ENCODE data around the gene PRRG4.

The PRRG4 gene

GRCh38 chr11:32839308-32839707, 9.6 kb downstream of the PRRG4 start:
- no peak for TF ChIP-seq EZH2 (IDR thresholded peaks at IDR 0.05)
- no peak for TF ChIP-seq FOXP2 (optimal IDR thresholded peaks at IDR 0.05; ENCODE audit: control extremely low read depth, extremely low read length, insufficient read depth)
- TF ChIP-seq POLR2AphosphoS5 (IDR thresholded peaks at IDR 0.05; ENCODE audit: borderline replicate concordance, low read depth, low read length): no peak
- DNase-seq (ENCODE audit: low read depth, low spot score): no peak
- H3K9me3 ChIP-seq (ENCODE audit: low read depth, low read length): no peaks in the 10 kb centered on the region
- no peak overlapping the region for H3K4me3 ChIP-seq
- no peaks in the 10 kb centered on the region for H3K36me3 ChIP-seq (ENCODE audit: insufficient read depth, low read length)
- H3K9ac ChIP-seq (ENCODE audit: insufficient read length): no peak overlapping the region
- no peak overlapping the region for H3K27ac ChIP-seq

DNA sequence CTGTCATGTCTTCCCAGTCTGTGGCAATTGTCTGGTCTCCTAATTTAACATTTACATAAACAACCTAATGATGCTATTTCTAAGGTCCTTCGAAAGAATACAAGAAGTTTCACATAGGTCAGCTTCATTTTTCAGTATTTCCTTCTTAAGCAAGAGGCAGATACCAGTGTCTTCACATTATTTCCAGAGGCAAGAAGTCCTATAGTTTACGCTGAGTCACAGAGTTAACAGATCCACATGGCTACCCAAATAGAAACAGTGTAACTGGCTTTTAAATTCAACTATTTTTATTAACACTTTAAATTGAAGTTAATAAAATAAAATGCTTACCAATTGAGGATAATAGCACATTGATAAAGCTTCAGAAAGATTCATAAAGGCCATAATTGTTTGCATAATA, 10.9 kb downstream of the PRRG4 start:
- H3K9ac ChIP-seq (ENCODE audit: insufficient read length): no peak overlapping the region
- H3K9me3 ChIP-seq (ENCODE audit: low read depth, low read length): no peaks in the 10 kb centered on the region
- H3K36me3 ChIP-seq (ENCODE audit: insufficient read depth, low read length): no peaks in the 10 kb centered on the region
- DNase-seq (ENCODE audit: low read depth, low spot score): no peak
- no peak overlapping the region for H3K4me3 ChIP-seq
- no peak for TF ChIP-seq POLR2AphosphoS5 (IDR thresholded peaks at IDR 0.05; ENCODE audit: borderline replicate concordance, low read depth, low read length)
- TF ChIP-seq FOXP2 (optimal IDR thresholded peaks at IDR 0.05; ENCODE audit: control extremely low read depth, extremely low read length, insufficient read depth): no peak
- TF ChIP-seq EZH2 (IDR thresholded peaks at IDR 0.05): no peak
- H3K27ac ChIP-seq: no peak overlapping the region

GRCh38 chr11:32843544-32843943, 13.8 kb downstream of the PRRG4 start:
- H3K9me3 ChIP-seq (ENCODE audit: low read depth, low read length): no peaks in the 10 kb centered on the region
- H3K4me3 ChIP-seq: no peak overlapping the region
- H3K9ac ChIP-seq (ENCODE audit: insufficient read length): no peak overlapping the region
- no peak for DNase-seq (ENCODE audit: low read depth, low spot score)
- TF ChIP-seq POLR2AphosphoS5 (IDR thresholded peaks at IDR 0.05; ENCODE audit: borderline replicate concordance, low read depth, low read length): no peak
- TF ChIP-seq FOXP2 (optimal IDR thresholded peaks at IDR 0.05; ENCODE audit: control extremely low read depth, extremely low read length, insufficient read depth): no peak
- no peak for TF ChIP-seq EZH2 (IDR thresholded peaks at IDR 0.05)
- H3K36me3 ChIP-seq (ENCODE audit: insufficient read depth, low read length): no peaks in the 10 kb centered on the region
- H3K27ac ChIP-seq: no peak overlapping the region

DNA sequence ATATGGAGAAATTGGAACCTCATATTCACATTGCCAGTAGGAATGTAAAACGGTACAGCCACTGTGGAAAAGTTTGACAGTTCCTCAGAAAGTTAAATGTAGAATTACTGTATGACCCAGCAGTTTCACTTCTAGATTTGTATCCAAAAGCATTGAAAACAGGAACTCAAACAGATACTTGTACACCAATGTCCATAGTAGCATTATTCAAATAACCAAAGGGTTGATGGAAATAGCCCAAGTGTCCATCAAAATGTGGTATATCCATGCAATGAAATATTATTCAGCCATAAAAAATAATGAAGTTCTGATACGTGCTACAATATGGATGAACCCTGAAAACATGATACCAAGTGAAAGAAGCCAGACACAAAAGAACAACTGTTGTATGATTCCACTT, 17.8 kb downstream of the PRRG4 start:
- Histone ChIP-seq H3K9ac (ENCODE audit: insufficient read length) (no peak overlapping the region), H3K9me3 (ENCODE audit: low read depth, low read length) (no peaks in the 10 kb centered on the region), H3K4me3 (no peak overlapping the region), H3K36me3 (ENCODE audit: insufficient read depth, low read length) (no peaks in the 10 kb centered on the region), H3K27ac (no peak overlapping the region)
- TF ChIP-seq EZH2 (IDR thresholded peaks at IDR 0.05): no peak
- no peak for TF ChIP-seq FOXP2 (optimal IDR thresholded peaks at IDR 0.05; ENCODE audit: control extremely low read depth, extremely low read length, insufficient read depth)
- TF ChIP-seq POLR2AphosphoS5 (IDR thresholded peaks at IDR 0.05; ENCODE audit: borderline replicate concordance, low read depth, low read length): no peak
- DNase-seq (ENCODE audit: low read depth, low spot score): no peak

- DNase-seq (ENCODE audit: low read depth, low spot score): no peak
- H3K27ac ChIP-seq: no peak overlapping the region
- no peak overlapping the region for H3K4me3 ChIP-seq
- TF ChIP-seq EZH2 (IDR thresholded peaks at IDR 0.05) (no peak), FOXP2 (optimal IDR thresholded peaks at IDR 0.05; ENCODE audit: control extremely low read depth, extremely low read length, insufficient read depth) (no peak), POLR2AphosphoS5 (IDR thresholded peaks at IDR 0.05; ENCODE audit: borderline replicate concordance, low read depth, low read length) (no peak)
- no peaks in the 10 kb centered on the region for H3K36me3 ChIP-seq (ENCODE audit: insufficient read depth, low read length)
- no peak overlapping the region for H3K9ac ChIP-seq (ENCODE audit: insufficient read length)
- no peaks in the 10 kb centered on the region for H3K9me3 ChIP-seq (ENCODE audit: low read depth, low read length)
Observed at GRCh38 chr11:32849761-32850160, 20.0 kb downstream of the PRRG4 start.

DNA sequence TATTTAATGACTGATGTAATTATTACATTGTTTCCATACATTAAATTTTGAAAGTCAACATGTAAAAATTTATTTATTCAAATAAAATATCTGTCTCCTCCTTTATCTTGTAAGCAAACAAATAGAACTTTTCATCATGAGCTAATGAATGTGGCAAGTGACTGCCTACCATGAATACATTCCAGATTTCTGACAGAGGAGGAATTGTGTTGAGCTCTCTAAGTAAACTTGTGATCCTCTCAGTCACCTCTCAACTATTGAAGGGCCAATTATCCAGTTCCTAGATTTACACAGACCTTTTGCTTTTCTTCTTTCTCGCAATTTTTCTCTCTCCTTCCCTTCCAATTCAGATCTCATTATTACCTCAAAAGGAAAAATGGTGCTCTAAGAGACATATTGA, 21.5 kb downstream of the PRRG4 start:
- Histone ChIP-seq H3K9ac (ENCODE audit: insufficient read length) (no peak overlapping the region), H3K9me3 (ENCODE audit: low read depth, low read length) (no peaks in the 10 kb centered on the region), H3K4me3 (no peak overlapping the region), H3K36me3 (ENCODE audit: insufficient read depth, low read length) (no peaks in the 10 kb centered on the region), H3K27ac (no peak overlapping the region)
- no peak for DNase-seq (ENCODE audit: low read depth, low spot score)
- TF ChIP-seq EZH2 (IDR thresholded peaks at IDR 0.05) (no peak), POLR2AphosphoS5 (IDR thresholded peaks at IDR 0.05; ENCODE audit: borderline replicate concordance, low read depth, low read length) (no peak), FOXP2 (optimal IDR thresholded peaks at IDR 0.05; ENCODE audit: control extremely low read depth, extremely low read length, insufficient read depth) (no peak)

DNA sequence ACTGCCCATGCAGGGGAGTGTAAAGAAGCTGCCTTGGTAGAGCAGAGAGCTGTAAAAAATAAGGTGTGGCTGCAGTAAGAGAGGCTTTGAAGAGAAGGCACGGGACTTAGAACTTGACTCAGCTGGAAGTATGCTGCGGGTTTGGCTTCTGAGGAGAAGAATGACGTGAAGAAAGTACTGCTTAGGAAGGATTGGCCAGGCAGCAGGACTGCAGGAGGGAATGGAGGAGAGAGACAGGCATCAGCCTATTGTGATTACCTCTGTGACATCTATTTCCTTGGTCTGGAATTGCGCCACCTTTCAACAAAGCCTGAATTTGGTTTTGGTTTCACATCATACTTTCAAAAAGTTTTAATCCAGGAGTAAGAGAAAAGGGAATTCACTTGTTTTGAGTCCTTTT, 22.5 kb downstream of the PRRG4 start:
- Histone ChIP-seq H3K27ac (no peak overlapping the region), H3K9me3 (ENCODE audit: low read depth, low read length) (no peaks in the 10 kb centered on the region), H3K36me3 (ENCODE audit: insufficient read depth, low read length) (no peaks in the 10 kb centered on the region), H3K4me3 (no peak overlapping the region), H3K9ac (ENCODE audit: insufficient read length) (no peak overlapping the region)
- TF ChIP-seq POLR2AphosphoS5 (IDR thresholded peaks at IDR 0.05; ENCODE audit: borderline replicate concordance, low read depth, low read length) (no peak), FOXP2 (optimal IDR thresholded peaks at IDR 0.05; ENCODE audit: control extremely low read depth, extremely low read length, insufficient read depth) (no peak), EZH2 (IDR thresholded peaks at IDR 0.05) (no peak)
- no peak for DNase-seq (ENCODE audit: low read depth, low spot score)

DNA sequence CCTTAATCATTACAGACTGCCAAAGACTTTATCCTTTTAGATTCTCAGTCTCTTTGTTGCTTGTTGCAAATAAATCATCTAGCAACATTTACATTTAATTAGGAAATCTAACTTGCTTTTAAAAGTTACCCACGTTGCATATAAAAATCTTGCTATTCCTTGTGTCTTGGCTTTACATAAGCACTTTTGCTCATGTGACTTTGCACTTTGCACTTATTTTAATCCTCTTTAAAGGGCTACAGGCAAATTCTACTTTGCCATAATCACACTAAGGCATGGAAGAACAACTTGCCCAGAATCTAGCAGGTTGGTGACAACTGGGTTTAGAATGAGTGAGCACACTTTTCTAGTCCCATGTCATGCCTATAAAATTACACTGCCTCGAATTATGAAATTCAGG, 25.9 kb downstream of the PRRG4 start:
- no peak for DNase-seq (ENCODE audit: low read depth, low spot score)
- H3K27ac ChIP-seq: no peak overlapping the region
- no peaks in the 10 kb centered on the region for H3K9me3 ChIP-seq (ENCODE audit: low read depth, low read length)
- H3K4me3 ChIP-seq: no peak overlapping the region
- no peaks in the 10 kb centered on the region for H3K36me3 ChIP-seq (ENCODE audit: insufficient read depth, low read length)
- H3K9ac ChIP-seq (ENCODE audit: insufficient read length): no peak overlapping the region
- TF ChIP-seq POLR2AphosphoS5 (IDR thresholded peaks at IDR 0.05; ENCODE audit: borderline replicate concordance, low read depth, low read length) (no peak), FOXP2 (optimal IDR thresholded peaks at IDR 0.05; ENCODE audit: control extremely low read depth, extremely low read length, insufficient read depth) (no peak), EZH2 (IDR thresholded peaks at IDR 0.05) (no peak)

DNA sequence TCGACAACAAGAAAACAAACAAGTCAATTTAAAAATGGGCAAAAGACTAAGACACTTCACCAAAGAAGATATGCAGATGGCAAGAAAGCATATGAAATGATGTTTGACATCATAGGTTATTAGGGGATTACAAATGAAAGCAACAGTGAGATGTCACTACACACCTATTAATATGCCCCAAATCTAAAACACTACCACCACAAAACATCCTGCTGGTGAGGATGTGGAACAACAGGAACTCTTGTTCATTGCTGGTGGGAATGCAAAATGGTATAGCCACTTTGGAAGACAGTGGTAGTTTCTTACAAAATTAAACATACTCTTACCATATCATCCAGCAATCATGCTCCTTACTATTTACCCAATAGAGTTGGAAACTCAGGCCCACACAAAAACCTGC, 29.0 kb downstream of the PRRG4 start:
- Histone ChIP-seq H3K9me3 (ENCODE audit: low read depth, low read length) (no peaks in the 10 kb centered on the region), H3K36me3 (ENCODE audit: insufficient read depth, low read length) (no peaks in the 10 kb centered on the region), H3K27ac (no peak overlapping the region), H3K4me3 (no peak overlapping the region), H3K9ac (ENCODE audit: insufficient read length) (no peak overlapping the region)
- TF ChIP-seq POLR2AphosphoS5 (IDR thresholded peaks at IDR 0.05; ENCODE audit: borderline replicate concordance, low read depth, low read length): no peak
- no peak for TF ChIP-seq EZH2 (IDR thresholded peaks at IDR 0.05)
- no peak for TF ChIP-seq FOXP2 (optimal IDR thresholded peaks at IDR 0.05; ENCODE audit: control extremely low read depth, extremely low read length, insufficient read depth)
- DNase-seq (ENCODE audit: low read depth, low spot score): no peak

Data from SK-N-MC (cell line).